ENCODE data around the gene RNF227. TPM values are rescaled to one million over a fixed set of nuclear protein-coding genes. Genes with fewer than 3 reads are reported as not detected.
"Not testable (repeated sequence)": the region's sequence is repeated elsewhere in the genome, so short reads cannot be mapped to it uniquely, and the experiment has no call there.

The RNF227 gene
- polyA plus RNA-seq (ENCODE audit: insufficient read length in 3 of 3) = 1 to 10 TPM; 3.5 to 4.7 (median 4.5) TPM
- long read RNA-seq, donor 1, transcript RNF227-202 (1 exons, 2,618 nt) = major isoform, 6 of 7 reads
- long read RNA-seq, donor 1, partial matches to known transcripts = 0 of 7 reads
- long read RNA-seq, donor 1, other reads (novel, unspliced or antisense) = 0 of 7 reads
- long read RNA-seq, donor 2, transcript RNF227-202 (1 exons, 2,618 nt) = major isoform, 9 of 10 reads
- long read RNA-seq, donor 2, partial matches to known transcripts = 0 of 10 reads
- long read RNA-seq, donor 2, other reads (novel, unspliced or antisense) = 0 of 10 reads
- long read RNA-seq, donor 3, transcript RNF227-202 (1 exons, 2,618 nt) = major isoform, 5 of 5 reads
- long read RNA-seq, donor 3, partial matches to known transcripts = 0 of 5 reads
- long read RNA-seq, donor 3, other reads (novel, unspliced or antisense) = 0 of 5 reads
- long read RNA-seq, donor 4, transcript RNF227-202 (1 exons, 2,618 nt) = major isoform, 6 of 8 reads
- long read RNA-seq, donor 4, partial matches to known transcripts = 0 of 8 reads
- long read RNA-seq, donor 4, other reads (novel, unspliced or antisense) = 0 of 8 reads
- long read RNA-seq, donor 5, partial matches to known transcripts = 0 of 4 reads
- long read RNA-seq, donor 5, other reads (novel, unspliced or antisense) = 0 of 4 reads
- long read RNA-seq, donor 6, transcript RNF227-202 (1 exons, 2,618 nt) = major isoform, 8 of 10 reads
- long read RNA-seq, donor 6, partial matches to known transcripts = 0 of 10 reads
- long read RNA-seq, donor 6, other reads (novel, unspliced or antisense) = 0 of 10 reads
- long read RNA-seq, donor 7, transcript RNF227-202 (1 exons, 2,618 nt) = major isoform, 5 of 6 reads
- long read RNA-seq, donor 7, partial matches to known transcripts = 0 of 6 reads
- long read RNA-seq, donor 7, other reads (novel, unspliced or antisense) = 0 of 6 reads
- long read RNA-seq, donor 8, transcript RNF227-202 (1 exons, 2,618 nt) = major isoform, 11 of 13 reads
- long read RNA-seq, donor 8, partial matches to known transcripts = 0 of 13 reads
- long read RNA-seq, donor 8, other reads (novel, unspliced or antisense) = 0 of 13 reads
- long read RNA-seq, donor 9, transcript RNF227-202 (1 exons, 2,618 nt) = major isoform, 7 of 9 reads
- long read RNA-seq, donor 9, partial matches to known transcripts = 0 of 9 reads
- long read RNA-seq, donor 9, other reads (novel, unspliced or antisense) = 0 of 9 reads
- long read RNA-seq, donor 10, transcript RNF227-202 (1 exons, 2,618 nt) = major isoform, 8 of 8 reads
- long read RNA-seq, donor 10, partial matches to known transcripts = 0 of 8 reads
- long read RNA-seq, donor 10, other reads (novel, unspliced or antisense) = 0 of 8 reads
- long read RNA-seq, donor 11, partial matches to known transcripts = 0 of 2 reads
- long read RNA-seq, donor 11, other reads (novel, unspliced or antisense) = 0 of 2 reads
- long read RNA-seq, donor 12, transcript RNF227-201 (2 exons, 2,852 nt) = minor isoform, 5 of 16 reads
- long read RNA-seq, donor 12, transcript RNF227-202 (1 exons, 2,618 nt) = major isoform, 11 of 16 reads
- long read RNA-seq, donor 12, partial matches to known transcripts = 0 of 16 reads
- long read RNA-seq, donor 12, other reads (novel, unspliced or antisense) = 0 of 16 reads
- long read RNA-seq, donor 13, transcript RNF227-202 (1 exons, 2,618 nt) = major isoform, 6 of 6 reads
- long read RNA-seq, donor 13, partial matches to known transcripts = 0 of 6 reads
- long read RNA-seq, donor 13, other reads (novel, unspliced or antisense) = 0 of 6 reads
- long read RNA-seq, donor 14 = 0 reads
- long read RNA-seq, donor 15 = 0 reads
- long read RNA-seq, donor 16, transcript RNF227-202 (1 exons, 2,618 nt) = major isoform, 11 of 12 reads
- long read RNA-seq, donor 16, partial matches to known transcripts = 0 of 12 reads
- long read RNA-seq, donor 16, other reads (novel, unspliced or antisense) = 0 of 12 reads

GRCh38 chr17:7915611-7916384 is at the start of gene RNF227:
Gene RNF227 (minus strand): TSS chr17:7916289. CDS start chr17:7916195, 94 bp downstream.
- DNase-seq = peak; percentile 96

- DNase-seq = no peak
Observed at GRCh38 chr17:7961421-7961820, 45.3 kb upstream of the RNF227 start.

GRCh38 chr17:7959503-7960253 is 43.6 kb upstream of the RNF227 start:
- DNase-seq = no peak

GRCh38 chr17:7956228-7956965 is 40.3 kb upstream of the RNF227 start:
- DNase-seq = peak; percentile 27

- DNase-seq = no peak
Observed at GRCh38 chr17:7955414-7956227, 39.5 kb upstream of the RNF227 start.

GRCh38 chr17:7953266-7953665 is 37.2 kb upstream of the RNF227 start:
- not testable (repeated sequence) for DNase-seq

- no peak for DNase-seq
Observed at GRCh38 chr17:7951143-7951792, 35.2 kb upstream of the RNF227 start.

GRCh38 chr17:7950578-7950977 is 34.5 kb upstream of the RNF227 start:
- DNase-seq = no peak

GRCh38 chr17:7947651-7948050 is 31.6 kb upstream of the RNF227 start:
- no peak for DNase-seq

GRCh38 chr17:7946441-7946840 is 30.4 kb upstream of the RNF227 start:
- DNase-seq = no peak

- DNase-seq = no peak
Observed at GRCh38 chr17:7945651-7946050, 29.6 kb upstream of the RNF227 start.

GRCh38 chr17:7944326-7944725 is 28.2 kb upstream of the RNF227 start:
- DNase-seq = no peak

- DNase-seq = no peak
Observed at GRCh38 chr17:7943291-7943690, 27.2 kb upstream of the RNF227 start.

- no peak for DNase-seq
Observed at GRCh38 chr17:7940743-7941142, 24.7 kb upstream of the RNF227 start.

- DNase-seq = no peak
Observed at GRCh38 chr17:7940034-7940433, 23.9 kb upstream of the RNF227 start.

- no peak for DNase-seq
Observed at GRCh38 chr17:7935859-7936258, 19.8 kb upstream of the RNF227 start.

- DNase-seq = no peak
Observed at GRCh38 chr17:7932949-7933348, 16.9 kb upstream of the RNF227 start.
